ENCODE measurements around the gene SPCS2. TPM values are rescaled to one million over a fixed set of nuclear protein-coding genes. Genes with fewer than 3 reads are reported as not detected.

The SPCS2 gene
- total and polyA plus RNA-seq, 4 donors: 32.4 to 186 (median 59.6) TPM

DNA sequence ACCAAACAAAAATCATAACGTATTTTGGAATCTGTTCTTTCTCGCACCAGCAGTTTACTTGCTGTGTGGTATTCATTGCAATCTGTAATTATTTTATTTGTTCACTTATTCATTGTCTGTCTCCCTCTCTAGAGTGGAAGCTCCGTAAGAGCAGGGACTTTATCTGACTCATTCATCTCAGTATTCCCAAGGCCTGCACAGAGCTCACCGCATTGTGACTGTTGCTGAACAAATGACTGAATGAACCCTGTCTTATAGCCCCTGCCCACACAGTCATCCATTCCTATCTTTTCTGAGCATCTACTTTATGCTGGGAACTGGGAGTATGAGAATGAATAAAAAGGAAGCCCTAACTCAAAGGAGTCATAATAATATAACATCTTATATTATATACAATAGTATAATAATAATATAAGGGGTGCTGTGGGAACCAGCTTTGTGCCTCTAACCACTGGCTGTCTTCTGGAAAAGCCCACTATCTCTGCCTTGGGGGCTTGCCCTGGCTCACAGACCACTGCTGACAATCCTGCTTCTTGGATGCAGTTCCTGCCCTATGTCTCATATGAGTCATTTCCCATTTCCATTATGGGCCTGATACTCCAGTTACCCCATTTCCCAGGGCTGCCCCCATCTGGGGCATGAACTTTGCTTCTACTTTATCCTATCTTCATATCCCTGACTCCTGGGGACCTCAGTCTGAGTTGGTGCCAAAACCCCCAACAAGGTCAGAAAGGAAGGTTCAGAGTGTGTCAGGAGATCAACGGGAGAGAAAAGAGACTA is 11.2 kb upstream of the SPCS2 start:
- 89% methylated on average over 5 of the region's 5 CpGs for WGBS
- Histone ChIP-seq H3K27me3 (ENCODE audit: control insufficient read depth in 4 of 4, insufficient read depth in 4 of 4, low read length in 3 of 4) (no peaks in the 10 kb centered on the region), H3K4me3 (ENCODE audit: low read depth in 1 of 3, low read length in 3 of 3) (no peak overlapping the region), H3K9me3 (ENCODE audit: control insufficient read depth in 4 of 4, low read length in 3 of 4) (no peaks in the 10 kb centered on the region), H3K36me3 (ENCODE audit: control insufficient read depth in 4 of 4, insufficient read depth in 3 of 4, low read depth in 1 of 4, low read length in 3 of 4) (peaks cover 5 to 16% (median 13%) of the 10 kb centered on the region in 4 donors), H3K27ac (ENCODE audit: low read depth in 1 of 2, low read length in 2 of 2) (no peak overlapping the region), H3K4me1 (ENCODE audit: control insufficient read depth in 4 of 4, insufficient read depth in 4 of 4, low read length in 3 of 4) (no peaks in the 10 kb centered on the region), H3K9ac (ENCODE audit: low read depth in 1 of 2, low read length in 2 of 2) (no peak overlapping the region)
- DNase-seq (ENCODE audit: low spot score): no peak
- no peak for TF ChIP-seq EGR1 (IDR thresholded peaks at IDR 0.05; ENCODE audit: low read depth in 2 of 2)
- no peak for TF ChIP-seq NR2F2 (IDR thresholded peaks at IDR 0.05)
- TF ChIP-seq JUND (IDR thresholded peaks at IDR 0.05): peak in 1 of 2 donors; percentile 16
- TF ChIP-seq, protein P1, sequence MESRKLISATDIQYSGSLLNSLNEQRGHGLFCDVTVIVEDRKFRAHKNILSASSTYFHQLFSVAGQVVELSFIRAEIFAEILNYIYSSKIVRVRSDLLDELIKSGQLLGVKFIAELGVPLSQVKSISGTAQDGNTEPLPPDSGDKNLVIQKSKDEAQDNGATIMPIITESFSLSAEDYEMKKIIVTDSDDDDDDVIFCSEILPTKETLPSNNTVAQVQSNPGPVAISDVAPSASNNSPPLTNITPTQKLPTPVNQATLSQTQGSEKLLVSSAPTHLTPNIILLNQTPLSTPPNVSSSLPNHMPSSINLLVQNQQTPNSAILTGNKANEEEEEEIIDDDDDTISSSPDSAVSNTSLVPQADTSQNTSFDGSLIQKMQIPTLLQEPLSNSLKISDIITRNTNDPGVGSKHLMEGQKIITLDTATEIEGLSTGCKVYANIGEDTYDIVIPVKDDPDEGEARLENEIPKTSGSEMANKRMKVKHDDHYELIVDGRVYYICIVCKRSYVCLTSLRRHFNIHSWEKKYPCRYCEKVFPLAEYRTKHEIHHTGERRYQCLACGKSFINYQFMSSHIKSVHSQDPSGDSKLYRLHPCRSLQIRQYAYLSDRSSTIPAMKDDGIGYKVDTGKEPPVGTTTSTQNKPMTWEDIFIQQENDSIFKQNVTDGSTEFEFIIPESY (IDR thresholded peaks at IDR 0.05): no peak
- TF ChIP-seq RXRA (IDR thresholded peaks at IDR 0.05): peak in 1 of 2 donors; percentile 22

DNA sequence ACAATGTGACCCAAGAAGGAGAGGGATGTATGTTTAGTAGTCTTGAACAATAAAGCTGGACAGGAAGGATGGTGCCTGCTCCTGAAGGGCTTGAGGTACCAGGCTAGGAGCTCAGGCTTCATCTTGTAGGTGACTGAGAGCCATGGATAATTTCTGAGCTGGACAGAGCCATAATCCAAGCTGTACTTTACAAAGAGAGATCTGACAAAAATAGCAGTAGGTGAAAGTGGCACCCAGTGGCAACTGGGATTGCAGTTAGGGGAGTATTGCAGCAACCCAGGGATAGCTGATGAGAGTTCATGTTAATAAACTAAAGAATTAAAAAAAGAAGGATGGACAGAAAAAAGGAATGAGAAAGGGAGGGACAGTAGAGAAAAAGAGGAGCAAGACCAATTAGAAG is 7.6 kb upstream of the SPCS2 start:
- Histone ChIP-seq H3K4me3 (ENCODE audit: low read depth in 1 of 3, low read length in 3 of 3) (no peak overlapping the region), H3K27me3 (ENCODE audit: control insufficient read depth in 4 of 4, insufficient read depth in 4 of 4, low read length in 3 of 4) (no peaks in the 10 kb centered on the region), H3K4me1 (ENCODE audit: control insufficient read depth in 4 of 4, insufficient read depth in 4 of 4, low read length in 3 of 4) (no peaks in the 10 kb centered on the region), H3K36me3 (ENCODE audit: control insufficient read depth in 4 of 4, insufficient read depth in 3 of 4, low read depth in 1 of 4, low read length in 3 of 4) (peaks cover 0 to 12% (median 4%) of the 10 kb centered on the region in 4 donors), H3K9ac (ENCODE audit: low read depth in 1 of 2, low read length in 2 of 2) (no peak overlapping the region), H3K27ac (ENCODE audit: low read depth in 1 of 2, low read length in 2 of 2) (no peak overlapping the region), H3K9me3 (ENCODE audit: control insufficient read depth in 4 of 4, low read length in 3 of 4) (no peaks in the 10 kb centered on the region)
- TF ChIP-seq TAF1 (conservative IDR thresholded peaks at IDR 0.05) (no peak), YY1 (IDR thresholded peaks at IDR 0.05) (no peak), RAD21 (IDR thresholded peaks at IDR 0.05) (no peak), RXRA (IDR thresholded peaks at IDR 0.05) (no peak), SP1 (IDR thresholded peaks at IDR 0.05) (no peak), EGR1 (IDR thresholded peaks at IDR 0.05; ENCODE audit: low read depth in 2 of 2) (no peak), HNF4G (IDR thresholded peaks at IDR 0.05) (no peak), FOXA2 (IDR thresholded peaks at IDR 0.05) (no peak), FOXA1 (IDR thresholded peaks at IDR 0.05) (no peak), JUND (IDR thresholded peaks at IDR 0.05) (no peak), GABPA (IDR thresholded peaks at IDR 0.05 in 1 of 2, conservative IDR thresholded peaks at IDR 0.05 in 1 of 2) (no peak), HNF4A (conservative IDR thresholded peaks at IDR 0.05) (no peak)
- TF ChIP-seq, protein P1 (IDR thresholded peaks at IDR 0.05): no peak
- TF ChIP-seq, protein P2, sequence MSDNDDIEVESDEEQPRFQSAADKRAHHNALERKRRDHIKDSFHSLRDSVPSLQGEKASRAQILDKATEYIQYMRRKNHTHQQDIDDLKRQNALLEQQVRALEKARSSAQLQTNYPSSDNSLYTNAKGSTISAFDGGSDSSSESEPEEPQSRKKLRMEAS (IDR thresholded peaks at IDR 0.05): no peak
- TF ChIP-seq, protein P3, sequence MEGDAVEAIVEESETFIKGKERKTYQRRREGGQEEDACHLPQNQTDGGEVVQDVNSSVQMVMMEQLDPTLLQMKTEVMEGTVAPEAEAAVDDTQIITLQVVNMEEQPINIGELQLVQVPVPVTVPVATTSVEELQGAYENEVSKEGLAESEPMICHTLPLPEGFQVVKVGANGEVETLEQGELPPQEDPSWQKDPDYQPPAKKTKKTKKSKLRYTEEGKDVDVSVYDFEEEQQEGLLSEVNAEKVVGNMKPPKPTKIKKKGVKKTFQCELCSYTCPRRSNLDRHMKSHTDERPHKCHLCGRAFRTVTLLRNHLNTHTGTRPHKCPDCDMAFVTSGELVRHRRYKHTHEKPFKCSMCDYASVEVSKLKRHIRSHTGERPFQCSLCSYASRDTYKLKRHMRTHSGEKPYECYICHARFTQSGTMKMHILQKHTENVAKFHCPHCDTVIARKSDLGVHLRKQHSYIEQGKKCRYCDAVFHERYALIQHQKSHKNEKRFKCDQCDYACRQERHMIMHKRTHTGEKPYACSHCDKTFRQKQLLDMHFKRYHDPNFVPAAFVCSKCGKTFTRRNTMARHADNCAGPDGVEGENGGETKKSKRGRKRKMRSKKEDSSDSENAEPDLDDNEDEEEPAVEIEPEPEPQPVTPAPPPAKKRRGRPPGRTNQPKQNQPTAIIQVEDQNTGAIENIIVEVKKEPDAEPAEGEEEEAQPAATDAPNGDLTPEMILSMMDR (IDR thresholded peaks at IDR 0.05; ENCODE audit: low read depth, low read length, missing input control): no peak
- TF ChIP-seq, protein P4, sequence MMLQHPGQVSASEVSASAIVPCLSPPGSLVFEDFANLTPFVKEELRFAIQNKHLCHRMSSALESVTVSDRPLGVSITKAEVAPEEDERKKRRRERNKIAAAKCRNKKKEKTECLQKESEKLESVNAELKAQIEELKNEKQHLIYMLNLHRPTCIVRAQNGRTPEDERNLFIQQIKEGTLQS (IDR thresholded peaks at IDR 0.05): no peak
- TF ChIP-seq, protein P5, sequence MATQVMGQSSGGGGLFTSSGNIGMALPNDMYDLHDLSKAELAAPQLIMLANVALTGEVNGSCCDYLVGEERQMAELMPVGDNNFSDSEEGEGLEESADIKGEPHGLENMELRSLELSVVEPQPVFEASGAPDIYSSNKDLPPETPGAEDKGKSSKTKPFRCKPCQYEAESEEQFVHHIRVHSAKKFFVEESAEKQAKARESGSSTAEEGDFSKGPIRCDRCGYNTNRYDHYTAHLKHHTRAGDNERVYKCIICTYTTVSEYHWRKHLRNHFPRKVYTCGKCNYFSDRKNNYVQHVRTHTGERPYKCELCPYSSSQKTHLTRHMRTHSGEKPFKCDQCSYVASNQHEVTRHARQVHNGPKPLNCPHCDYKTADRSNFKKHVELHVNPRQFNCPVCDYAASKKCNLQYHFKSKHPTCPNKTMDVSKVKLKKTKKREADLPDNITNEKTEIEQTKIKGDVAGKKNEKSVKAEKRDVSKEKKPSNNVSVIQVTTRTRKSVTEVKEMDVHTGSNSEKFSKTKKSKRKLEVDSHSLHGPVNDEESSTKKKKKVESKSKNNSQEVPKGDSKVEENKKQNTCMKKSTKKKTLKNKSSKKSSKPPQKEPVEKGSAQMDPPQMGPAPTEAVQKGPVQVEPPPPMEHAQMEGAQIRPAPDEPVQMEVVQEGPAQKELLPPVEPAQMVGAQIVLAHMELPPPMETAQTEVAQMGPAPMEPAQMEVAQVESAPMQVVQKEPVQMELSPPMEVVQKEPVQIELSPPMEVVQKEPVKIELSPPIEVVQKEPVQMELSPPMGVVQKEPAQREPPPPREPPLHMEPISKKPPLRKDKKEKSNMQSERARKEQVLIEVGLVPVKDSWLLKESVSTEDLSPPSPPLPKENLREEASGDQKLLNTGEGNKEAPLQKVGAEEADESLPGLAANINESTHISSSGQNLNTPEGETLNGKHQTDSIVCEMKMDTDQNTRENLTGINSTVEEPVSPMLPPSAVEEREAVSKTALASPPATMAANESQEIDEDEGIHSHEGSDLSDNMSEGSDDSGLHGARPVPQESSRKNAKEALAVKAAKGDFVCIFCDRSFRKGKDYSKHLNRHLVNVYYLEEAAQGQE (IDR thresholded peaks at IDR 0.05): no peak
- no peak for DNase-seq (ENCODE audit: low spot score)
